SK-N-SH (cell line): ENCODE results near the gene OR2B2.

ENCODE experiments used
- EP300 ChIP-seq, 2 experiments: IDR thresholded peaks; 2 replicates each; pipeline versions ENCODE4 v1.4.0 to v1.6.1; 2012; ENCODE audit warnings: borderline replicate concordance in 1 of 2, low read depth in 1 of 2, low read length in 1 of 2
- EZH2phosphoT487 ChIP-seq: fragments of 200-600 bp; sonication (generic); IDR thresholded peaks from 2 replicates; pipeline ENCODE4 v1.6.1; 2017; ENCODE audit warnings: low read depth, mixed run types, mild to moderate bottlenecking, antibody characterized with exemption, moderate library complexity, borderline replicate concordance
- GABPA ChIP-seq: IDR thresholded peaks from 2 replicates; pipeline ENCODE4 v1.4.0; 2012; ENCODE audit warnings: low read depth, mild to moderate bottlenecking
- GATA2 ChIP-seq: sonication (generic); formaldehyde crosslinking; IDR thresholded peaks from 2 replicates; pipeline ENCODE4 v1.5.0; 2020; ENCODE audit warnings: mild to moderate bottlenecking, missing genetic modification reagents
- JUND ChIP-seq: IDR thresholded peaks from 2 replicates; pipeline ENCODE4 v1.4.0; 2012
- POLR2AphosphoS5 ChIP-seq: IDR thresholded peaks from 2 replicates; pipeline ENCODE4 v1.6.1; 2012; ENCODE audit warnings: low read depth, low read length
- RAD21 ChIP-seq: IDR thresholded peaks from 2 replicates; pipeline ENCODE4 v1.6.1; 2012; ENCODE audit warnings: mild to moderate bottlenecking, low read length
- SMC3 ChIP-seq: IDR thresholded peaks from 2 replicates; pipeline ENCODE4 v1.6.1; 2012; ENCODE audit warnings: low read depth, low read length, improper control_type of control experiment
- TAF1 ChIP-seq: IDR thresholded peaks from 2 replicates; pipeline ENCODE4 v1.6.1; 2012; ENCODE audit warnings: low read depth, mild to moderate bottlenecking, low read length, moderate library complexity, borderline replicate concordance
- TCF12 ChIP-seq: IDR thresholded peaks from 2 replicates; pipeline ENCODE4 v1.4.0; 2012
- YY1 ChIP-seq: IDR thresholded peaks from 2 replicates; pipeline ENCODE4 v1.4.0; 2012; ENCODE audit warnings: low read depth, mild to moderate bottlenecking
- TF ChIP-seq, protein P1 (sequence below): fragments of 200-600 bp; sonication (generic); IDR thresholded peaks from 2 replicates; pipeline ENCODE4 v1.6.1; 2017; ENCODE audit warnings: antibody characterized with exemption, mild to moderate bottlenecking, moderate library complexity
- TF ChIP-seq, protein P2 (sequence below): IDR thresholded peaks from 2 replicates; pipeline ENCODE4 v1.4.0; 2012; ENCODE audit warnings: low read depth, borderline replicate concordance

DNA sequence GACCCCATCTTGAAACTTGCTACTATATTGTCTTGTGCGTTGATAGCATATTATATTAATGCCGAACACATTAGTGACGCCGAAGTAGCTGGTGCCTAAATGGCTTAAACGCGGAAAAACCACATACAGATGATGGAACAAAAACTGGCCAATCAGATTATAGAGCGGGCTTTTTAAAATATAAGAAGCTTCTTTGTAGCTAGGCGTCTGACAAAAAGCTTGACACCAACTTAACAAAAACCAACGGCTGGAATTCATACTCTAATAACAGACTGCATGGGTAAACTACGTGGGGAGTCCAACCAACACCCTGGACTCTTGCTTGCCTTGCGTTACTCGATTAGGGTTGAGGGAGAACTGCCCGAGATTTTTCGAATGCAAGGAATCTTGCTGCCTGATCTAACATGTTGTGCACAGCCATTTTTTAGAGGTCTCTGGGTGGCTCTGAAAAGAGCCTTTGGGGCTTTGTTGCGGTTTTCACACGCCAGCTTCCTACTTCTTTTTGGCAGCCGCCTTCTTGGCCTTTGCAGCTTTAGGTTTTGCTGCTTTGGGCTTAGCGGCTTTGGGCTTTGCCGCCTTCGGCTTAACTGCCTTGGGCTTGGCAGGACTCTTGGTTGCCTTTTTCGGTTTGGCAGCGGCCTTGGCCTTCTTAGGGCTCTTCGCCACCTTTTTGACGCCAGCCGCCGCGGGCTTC is 45.7 kb downstream of the OR2B2 start:
- TF ChIP-seq, protein P1, sequence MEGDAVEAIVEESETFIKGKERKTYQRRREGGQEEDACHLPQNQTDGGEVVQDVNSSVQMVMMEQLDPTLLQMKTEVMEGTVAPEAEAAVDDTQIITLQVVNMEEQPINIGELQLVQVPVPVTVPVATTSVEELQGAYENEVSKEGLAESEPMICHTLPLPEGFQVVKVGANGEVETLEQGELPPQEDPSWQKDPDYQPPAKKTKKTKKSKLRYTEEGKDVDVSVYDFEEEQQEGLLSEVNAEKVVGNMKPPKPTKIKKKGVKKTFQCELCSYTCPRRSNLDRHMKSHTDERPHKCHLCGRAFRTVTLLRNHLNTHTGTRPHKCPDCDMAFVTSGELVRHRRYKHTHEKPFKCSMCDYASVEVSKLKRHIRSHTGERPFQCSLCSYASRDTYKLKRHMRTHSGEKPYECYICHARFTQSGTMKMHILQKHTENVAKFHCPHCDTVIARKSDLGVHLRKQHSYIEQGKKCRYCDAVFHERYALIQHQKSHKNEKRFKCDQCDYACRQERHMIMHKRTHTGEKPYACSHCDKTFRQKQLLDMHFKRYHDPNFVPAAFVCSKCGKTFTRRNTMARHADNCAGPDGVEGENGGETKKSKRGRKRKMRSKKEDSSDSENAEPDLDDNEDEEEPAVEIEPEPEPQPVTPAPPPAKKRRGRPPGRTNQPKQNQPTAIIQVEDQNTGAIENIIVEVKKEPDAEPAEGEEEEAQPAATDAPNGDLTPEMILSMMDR, result no peak
- TF ChIP-seq GABPA (no peak), TCF12 (no peak), EP300 (IDR thresholded peaks at IDR 0.05; ENCODE audit: borderline replicate concordance in 1 of 2, low read depth in 1 of 2, low read length in 1 of 2) (no peak), JUND (no peak), YY1 (no peak), TAF1 (no peak), GATA2 (CRISPR knock-in tag) (no peak), POLR2AphosphoS5 (peak; percentile 98), RAD21 (no peak), SMC3 (no peak), EZH2phosphoT487 (no peak)
- TF ChIP-seq, protein P2, sequence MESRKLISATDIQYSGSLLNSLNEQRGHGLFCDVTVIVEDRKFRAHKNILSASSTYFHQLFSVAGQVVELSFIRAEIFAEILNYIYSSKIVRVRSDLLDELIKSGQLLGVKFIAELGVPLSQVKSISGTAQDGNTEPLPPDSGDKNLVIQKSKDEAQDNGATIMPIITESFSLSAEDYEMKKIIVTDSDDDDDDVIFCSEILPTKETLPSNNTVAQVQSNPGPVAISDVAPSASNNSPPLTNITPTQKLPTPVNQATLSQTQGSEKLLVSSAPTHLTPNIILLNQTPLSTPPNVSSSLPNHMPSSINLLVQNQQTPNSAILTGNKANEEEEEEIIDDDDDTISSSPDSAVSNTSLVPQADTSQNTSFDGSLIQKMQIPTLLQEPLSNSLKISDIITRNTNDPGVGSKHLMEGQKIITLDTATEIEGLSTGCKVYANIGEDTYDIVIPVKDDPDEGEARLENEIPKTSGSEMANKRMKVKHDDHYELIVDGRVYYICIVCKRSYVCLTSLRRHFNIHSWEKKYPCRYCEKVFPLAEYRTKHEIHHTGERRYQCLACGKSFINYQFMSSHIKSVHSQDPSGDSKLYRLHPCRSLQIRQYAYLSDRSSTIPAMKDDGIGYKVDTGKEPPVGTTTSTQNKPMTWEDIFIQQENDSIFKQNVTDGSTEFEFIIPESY, result peak; percentile 72; the same call in 1 of the 2 replicates
